ENCODE results near the gene FAXDC2. TPM values are rescaled to one million over a fixed set of nuclear protein-coding genes. Genes with fewer than 3 reads are reported as not detected.

FAXDC2 gene
- total and polyA plus RNA-seq, 2 of the 8 experiments (the other 6 are each of a cell fraction or from before 2014, with no cell fraction given): 3.7 to 5.9 TPM

DNA sequence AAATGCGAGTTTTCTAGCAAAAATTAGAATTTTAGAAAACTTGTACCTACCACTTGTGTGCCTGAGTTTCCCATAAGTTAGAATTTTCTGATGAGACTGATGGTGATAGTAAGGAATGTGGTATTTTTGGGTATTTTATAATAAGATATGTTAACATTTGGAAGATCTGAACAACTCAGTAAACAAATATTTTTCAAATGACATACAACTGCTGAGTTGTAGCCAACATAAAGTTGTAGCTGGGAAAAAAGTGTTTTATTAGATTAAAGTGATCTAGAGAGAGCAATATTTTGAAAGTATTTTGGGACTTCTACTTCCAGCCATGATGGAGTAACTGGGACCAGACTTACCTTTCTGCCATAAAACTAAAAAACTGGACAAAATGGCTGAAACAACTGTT is 49.7 kb upstream of the FAXDC2 start:
- H2BK12ac ChIP-seq (ENCODE audit: low read depth, low read length): no peak overlapping the region
- peaks cover 35 to 94% (median 67%) of the 10 kb centered on the region in 4 experiments for H3K36me3 ChIP-seq (ENCODE audit: control insufficient read depth in 2 of 4, insufficient read depth in 4 of 4, low read length in 3 of 4)
- H3K27ac ChIP-seq (ENCODE audit: low read depth, low read length): no peak overlapping the region
- H3K18ac ChIP-seq (ENCODE audit: extremely low read depth, low read length): no peak overlapping the region
- H3K79me1 ChIP-seq (ENCODE audit: low read depth, low read length): no peaks in the 10 kb centered on the region
- H3K4me3 ChIP-seq (ENCODE audit: extremely low read depth in 1 of 4, insufficient read depth in 2 of 4, low read depth in 3 of 4, low read length in 4 of 4): no peak overlapping the region
- FAIRE-seq: no peak
- H2BK5ac ChIP-seq (ENCODE audit: low read depth, low read length): no peak overlapping the region
- no peak overlapping the region for H2BK15ac ChIP-seq (ENCODE audit: low read length)
- no peaks in the 10 kb centered on the region; the same call in 1 of the 2 replicates for H3K23me2 ChIP-seq (ENCODE audit: low read depth, low read length)
- H4K91ac ChIP-seq (replicated peaks; ENCODE audit: insufficient read length, low read length): no peak overlapping the region
- H4K5ac ChIP-seq (ENCODE audit: insufficient read length, low read depth, low read length): no peak overlapping the region
- no peaks in the 10 kb centered on the region for H3K27me3 ChIP-seq (replicated peaks in 1 of 4; ENCODE audit: control insufficient read depth in 3 of 4, extremely low read depth in 1 of 4, insufficient read depth in 3 of 4, low read length in 3 of 4)
- no peak overlapping the region for H3K9ac ChIP-seq (replicated peaks in 1 of 4; ENCODE audit: extremely low read depth in 1 of 4, low read depth in 3 of 4, low read length in 3 of 4)
- H3K79me2 ChIP-seq (ENCODE audit: control insufficient read depth in 1 of 2, insufficient read depth in 2 of 2, low read length in 2 of 2): no peaks in the 10 kb centered on the region
- no peaks in the 10 kb centered on the region for H3K4me1 ChIP-seq (replicated peaks in 1 of 4; ENCODE audit: control insufficient read depth in 3 of 4, insufficient read depth in 4 of 4, low read length in 3 of 4)
- no peaks in the 10 kb centered on the region for H4K20me1 ChIP-seq (replicated peaks in 1 of 2; ENCODE audit: control insufficient read depth in 1 of 2, insufficient read depth in 2 of 2, low read length in 2 of 2)
- no peak overlapping the region for H4K8ac ChIP-seq (ENCODE audit: extremely low read depth, insufficient read depth, low read length)
- no peak overlapping the region for H3K23ac ChIP-seq (ENCODE audit: insufficient read length)
- H3K56ac ChIP-seq (replicated peaks; ENCODE audit: insufficient read length, low read depth, low read length): no peak overlapping the region
- no peak for DNase-seq (ENCODE audit: low read depth in 1 of 2, low spot score in 2 of 2)
- H3K9me3 ChIP-seq (ENCODE audit: insufficient read depth in 2 of 2, low read depth in 1 of 2, low read length in 1 of 2): no peaks in the 10 kb centered on the region
- ChIA-PET CTCF (ENCODE audit: partially characterized antibody) (interaction anchor here (1.1 kb wide), 1 partner anchor 250 kb away, joined by 3 read pairs; no protein-coding TSS in a partner anchor), POLR2A (ENCODE audit: partially characterized antibody) (no interaction called here)
- no peak overlapping the region for H2AFZ ChIP-seq (ENCODE audit: low read length)
- no peak overlapping the region for H2BK20ac ChIP-seq (ENCODE audit: low read length)
- no peak overlapping the region for H2BK120ac ChIP-seq (replicated peaks; ENCODE audit: low read depth, low read length)
- WGBS, 2 experiments (ENCODE audit: extremely low coverage in 1 of 2, insufficient coverage in 1 of 2, insufficient read length in 1 of 2, insufficient replicate concordance in 2 of 2, low coverage in 1 of 2, low lambda C conversion rate in 2 of 2, missing lambda C conversion rate in 1 of 2): 81% methylated on average over 1 of the region's 1 CpG; no CpG with 5 or more reads in 1 of the 2 experiments
- H2AK5ac ChIP-seq (ENCODE audit: low read depth, low read length): no peak overlapping the region
- no peak overlapping the region for H3K4me2 ChIP-seq (ENCODE audit: insufficient read depth in 1 of 2, low read depth in 2 of 2, low read length in 2 of 2)
- no peak overlapping the region for H3K4ac ChIP-seq (replicated peaks; ENCODE audit: insufficient read length, low read depth, low read length)
- H3K14ac ChIP-seq (ENCODE audit: insufficient read length): no peak overlapping the region
- no peak for TF ChIP-seq SP2 (IDR thresholded peaks at IDR 0.05; ENCODE audit: low read length)
- TF ChIP-seq BACH1 (IDR thresholded peaks at IDR 0.05; ENCODE audit: low read length): no peak
- TF ChIP-seq YY1 (IDR thresholded peaks at IDR 0.05; ENCODE audit: low read depth, low read length): no peak
- TF ChIP-seq EZH2 (IDR thresholded peaks at IDR 0.05; ENCODE audit: low read depth, low read length, severe bottlenecking): no peak
- no peak for TF ChIP-seq EP300 (IDR thresholded peaks at IDR 0.05; ENCODE audit: borderline replicate concordance in 1 of 2, low read depth in 2 of 2, low read length in 2 of 2)
- no peak for TF ChIP-seq KDM5A (IDR thresholded peaks at IDR 0.05; ENCODE audit: low read length)
- no peak for TF ChIP-seq CBX5 (IDR thresholded peaks at IDR 0.05; ENCODE audit: low read depth, low read length)
- TF ChIP-seq TBP (IDR thresholded peaks at IDR 0.05; ENCODE audit: low read depth, low read length): no peak
- TF ChIP-seq, protein P1, sequence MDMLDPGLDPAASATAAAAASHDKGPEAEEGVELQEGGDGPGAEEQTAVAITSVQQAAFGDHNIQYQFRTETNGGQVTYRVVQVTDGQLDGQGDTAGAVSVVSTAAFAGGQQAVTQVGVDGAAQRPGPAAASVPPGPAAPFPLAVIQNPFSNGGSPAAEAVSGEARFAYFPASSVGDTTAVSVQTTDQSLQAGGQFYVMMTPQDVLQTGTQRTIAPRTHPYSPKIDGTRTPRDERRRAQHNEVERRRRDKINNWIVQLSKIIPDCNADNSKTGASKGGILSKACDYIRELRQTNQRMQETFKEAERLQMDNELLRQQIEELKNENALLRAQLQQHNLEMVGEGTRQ (IDR thresholded peaks at IDR 0.05; ENCODE audit: low read length): no peak
- no peak for TF ChIP-seq JUN (IDR thresholded peaks at IDR 0.05; ENCODE audit: low read depth, low read length)
- no peak for TF ChIP-seq SUZ12 (IDR thresholded peaks at IDR 0.05; ENCODE audit: low read length)
- no peak for TF ChIP-seq SP4 (IDR thresholded peaks at IDR 0.05; ENCODE audit: low read length)
- no peak for TF ChIP-seq RAD21 (IDR thresholded peaks at IDR 0.05 in 1 of 2, conservative IDR thresholded peaks at IDR 0.05 in 1 of 2; ENCODE audit: low read depth in 2 of 2, low read length in 2 of 2)
